C4-2B (cell line): ENCODE measurements around the gene SHCBP1.

ENCODE experiments used
- H3K27ac ChIP-seq: fragments of 450-650 bp; 2 replicates; pipeline ENCODE4 v1.5.1; 2017
- ZFX ChIP-seq: fragments of 450-650 bp; IDR thresholded peaks from 2 replicates; pipeline ENCODE4 v1.6.1; 2017
- TF ChIP-seq, protein P1 (sequence below): fragments of 450-650 bp; conservative IDR thresholded peaks from 2 replicates; pipeline ENCODE4 v1.5.1; 2017; ENCODE audit warnings: mild to moderate bottlenecking

Gene SHCBP1, protein sequence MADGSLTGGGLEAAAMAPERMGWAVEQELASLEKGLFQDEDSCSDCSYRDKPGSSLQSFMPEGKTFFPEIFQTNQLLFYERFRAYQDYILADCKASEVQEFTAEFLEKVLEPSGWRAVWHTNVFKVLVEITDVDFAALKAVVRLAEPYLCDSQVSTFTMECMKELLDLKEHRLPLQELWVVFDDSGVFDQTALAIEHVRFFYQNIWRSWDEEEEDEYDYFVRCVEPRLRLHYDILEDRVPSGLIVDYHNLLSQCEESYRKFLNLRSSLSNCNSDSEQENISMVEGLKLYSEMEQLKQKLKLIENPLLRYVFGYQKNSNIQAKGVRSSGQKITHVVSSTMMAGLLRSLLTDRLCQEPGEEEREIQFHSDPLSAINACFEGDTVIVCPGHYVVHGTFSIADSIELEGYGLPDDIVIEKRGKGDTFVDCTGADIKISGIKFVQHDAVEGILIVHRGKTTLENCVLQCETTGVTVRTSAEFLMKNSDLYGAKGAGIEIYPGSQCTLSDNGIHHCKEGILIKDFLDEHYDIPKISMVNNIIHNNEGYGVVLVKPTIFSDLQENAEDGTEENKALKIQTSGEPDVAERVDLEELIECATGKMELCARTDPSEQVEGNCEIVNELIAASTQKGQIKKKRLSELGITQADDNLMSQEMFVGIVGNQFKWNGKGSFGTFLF

DNA sequence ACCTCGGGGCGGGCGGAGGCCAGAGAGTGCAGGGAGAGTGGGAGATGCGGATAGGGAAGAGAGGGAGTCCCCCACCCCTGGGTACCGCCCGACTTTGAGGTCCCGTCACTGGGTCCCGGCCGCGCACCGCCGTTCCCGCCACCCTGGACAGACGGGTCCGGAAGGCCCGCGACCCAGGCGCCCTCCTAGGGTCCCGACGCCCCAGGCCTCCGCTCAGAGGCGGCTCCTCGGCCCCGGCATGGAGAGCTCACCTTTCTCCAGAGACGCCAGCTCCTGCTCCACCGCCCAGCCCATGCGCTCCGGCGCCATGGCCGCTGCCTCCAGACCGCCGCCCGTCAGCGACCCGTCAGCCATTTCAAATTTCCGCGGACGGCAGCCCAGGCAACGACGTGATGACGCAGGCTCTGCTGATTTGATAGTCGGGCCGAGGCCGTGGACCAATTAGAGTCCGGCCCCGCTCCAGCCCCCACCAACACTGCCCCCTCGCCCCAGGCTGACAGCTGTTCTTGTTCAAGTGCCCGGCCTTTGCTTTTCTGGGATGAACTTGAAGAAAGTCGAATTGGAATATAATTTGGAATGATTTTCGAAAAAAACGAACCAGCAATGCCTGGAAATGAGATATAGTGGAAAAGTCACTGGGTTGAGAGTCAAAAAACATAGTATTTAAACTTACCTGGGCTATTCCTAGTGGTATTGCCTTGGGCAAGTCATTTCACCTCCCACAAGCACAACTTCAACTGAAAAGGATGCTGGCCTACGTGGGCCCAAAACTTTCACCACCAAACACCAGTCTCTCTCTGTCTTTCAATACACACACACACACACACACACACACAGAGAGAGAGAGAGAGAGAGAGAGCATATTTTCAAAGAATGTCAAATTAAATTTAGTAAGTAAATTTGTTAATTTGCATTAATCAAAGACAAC lies at the start of gene SHCBP1:
TSS of gene SHCBP1 (minus strand) at position 374 of the 928 bp plus-strand sequence. CDS start at position 354, 20 bp downstream.
- peak within 1 kb of the TSS; percentile 88 for H3K27ac ChIP-seq
- peak; percentile 63; the same call in 1 of the 2 replicates for TF ChIP-seq ZFX
- TF ChIP-seq, protein P1, sequence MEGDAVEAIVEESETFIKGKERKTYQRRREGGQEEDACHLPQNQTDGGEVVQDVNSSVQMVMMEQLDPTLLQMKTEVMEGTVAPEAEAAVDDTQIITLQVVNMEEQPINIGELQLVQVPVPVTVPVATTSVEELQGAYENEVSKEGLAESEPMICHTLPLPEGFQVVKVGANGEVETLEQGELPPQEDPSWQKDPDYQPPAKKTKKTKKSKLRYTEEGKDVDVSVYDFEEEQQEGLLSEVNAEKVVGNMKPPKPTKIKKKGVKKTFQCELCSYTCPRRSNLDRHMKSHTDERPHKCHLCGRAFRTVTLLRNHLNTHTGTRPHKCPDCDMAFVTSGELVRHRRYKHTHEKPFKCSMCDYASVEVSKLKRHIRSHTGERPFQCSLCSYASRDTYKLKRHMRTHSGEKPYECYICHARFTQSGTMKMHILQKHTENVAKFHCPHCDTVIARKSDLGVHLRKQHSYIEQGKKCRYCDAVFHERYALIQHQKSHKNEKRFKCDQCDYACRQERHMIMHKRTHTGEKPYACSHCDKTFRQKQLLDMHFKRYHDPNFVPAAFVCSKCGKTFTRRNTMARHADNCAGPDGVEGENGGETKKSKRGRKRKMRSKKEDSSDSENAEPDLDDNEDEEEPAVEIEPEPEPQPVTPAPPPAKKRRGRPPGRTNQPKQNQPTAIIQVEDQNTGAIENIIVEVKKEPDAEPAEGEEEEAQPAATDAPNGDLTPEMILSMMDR: no peak

DNA sequence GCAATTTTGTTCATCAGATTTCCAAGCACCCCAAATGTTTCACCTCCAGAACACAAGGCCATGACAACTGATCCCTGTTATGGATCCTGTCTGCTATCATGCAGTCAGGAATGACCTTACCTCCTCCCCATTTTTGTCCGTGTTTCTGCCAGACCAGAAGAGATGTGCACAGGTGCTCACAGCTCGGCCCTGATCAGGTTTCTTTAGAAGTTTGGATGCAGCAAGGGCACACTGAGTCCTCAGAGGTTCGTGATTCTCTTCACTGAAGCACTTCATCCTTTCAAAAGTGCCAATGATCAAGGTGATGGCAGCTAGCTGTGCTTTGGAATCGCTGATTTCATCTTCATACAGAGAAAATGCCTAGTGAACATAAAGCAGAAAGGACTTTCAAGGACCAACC lies 40.9 kb upstream of the SHCBP1 start:
- H3K27ac ChIP-seq: no peak overlapping the region
- TF ChIP-seq, protein P1: no peak
- no peak for TF ChIP-seq ZFX

DNA sequence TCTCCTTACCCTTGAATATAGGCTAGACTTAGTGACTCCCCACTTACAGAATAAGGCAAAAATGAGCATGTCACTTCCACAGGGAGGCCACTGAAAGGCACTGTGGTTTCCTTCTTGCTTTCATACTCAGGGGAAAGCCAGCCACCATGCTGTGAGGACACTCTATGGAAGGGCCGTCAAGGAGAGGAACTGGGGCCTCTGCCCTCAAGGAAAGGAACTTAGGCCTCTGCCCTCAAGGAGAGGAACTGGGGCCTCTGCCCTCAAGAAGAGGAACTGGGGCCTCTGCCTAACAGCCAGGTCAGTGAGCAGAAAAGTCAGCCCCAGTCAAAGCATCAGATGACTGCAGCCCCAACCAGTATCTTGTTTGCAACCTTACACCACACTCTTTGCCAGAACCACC lies 37.7 kb upstream of the SHCBP1 start:
- H3K27ac ChIP-seq: no peak overlapping the region
- TF ChIP-seq, protein P1: no peak
- no peak for TF ChIP-seq ZFX

DNA sequence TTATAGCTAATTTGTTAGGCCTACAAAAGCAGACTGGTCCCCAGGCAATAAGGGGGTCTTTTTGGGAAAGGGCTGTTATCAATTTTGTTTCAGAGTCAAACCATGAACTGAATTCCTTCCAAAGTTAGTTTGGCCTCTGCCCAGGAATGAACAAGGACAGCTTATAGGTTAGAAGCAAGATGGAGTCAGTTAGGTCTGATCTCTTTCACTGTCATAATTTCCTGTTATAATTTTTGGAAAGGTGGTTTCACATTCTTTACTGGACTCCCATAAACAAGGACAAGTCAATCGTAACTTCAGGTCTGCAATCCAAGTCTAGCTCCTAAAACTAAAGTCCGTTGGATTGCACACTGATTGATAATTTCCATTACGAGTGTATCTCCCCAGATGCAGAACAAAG lies 30.1 kb upstream of the SHCBP1 start:
- no peak overlapping the region for H3K27ac ChIP-seq
- no peak for TF ChIP-seq ZFX
- TF ChIP-seq, protein P1: no peak

DNA sequence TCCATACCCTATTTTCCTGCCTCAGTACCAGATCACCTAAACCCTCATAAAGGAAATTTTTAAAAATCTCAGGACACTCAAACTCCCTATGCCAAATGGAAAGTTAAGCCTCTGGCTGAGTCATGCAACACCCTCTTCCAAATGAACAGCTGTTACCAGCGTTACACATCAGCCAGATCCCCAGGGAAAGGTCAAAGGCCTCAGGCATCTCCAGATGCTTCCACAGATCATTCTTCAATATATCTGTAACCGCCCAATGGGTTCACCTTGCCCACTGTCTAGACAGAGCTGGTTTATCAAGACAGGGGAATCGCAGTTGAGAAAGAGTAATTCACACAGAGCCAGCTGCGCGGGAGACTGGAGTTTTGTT lies 29.1 kb upstream of the SHCBP1 start:
- H3K27ac ChIP-seq: no peak overlapping the region
- TF ChIP-seq ZFX: no peak
- TF ChIP-seq, protein P1: no peak

DNA sequence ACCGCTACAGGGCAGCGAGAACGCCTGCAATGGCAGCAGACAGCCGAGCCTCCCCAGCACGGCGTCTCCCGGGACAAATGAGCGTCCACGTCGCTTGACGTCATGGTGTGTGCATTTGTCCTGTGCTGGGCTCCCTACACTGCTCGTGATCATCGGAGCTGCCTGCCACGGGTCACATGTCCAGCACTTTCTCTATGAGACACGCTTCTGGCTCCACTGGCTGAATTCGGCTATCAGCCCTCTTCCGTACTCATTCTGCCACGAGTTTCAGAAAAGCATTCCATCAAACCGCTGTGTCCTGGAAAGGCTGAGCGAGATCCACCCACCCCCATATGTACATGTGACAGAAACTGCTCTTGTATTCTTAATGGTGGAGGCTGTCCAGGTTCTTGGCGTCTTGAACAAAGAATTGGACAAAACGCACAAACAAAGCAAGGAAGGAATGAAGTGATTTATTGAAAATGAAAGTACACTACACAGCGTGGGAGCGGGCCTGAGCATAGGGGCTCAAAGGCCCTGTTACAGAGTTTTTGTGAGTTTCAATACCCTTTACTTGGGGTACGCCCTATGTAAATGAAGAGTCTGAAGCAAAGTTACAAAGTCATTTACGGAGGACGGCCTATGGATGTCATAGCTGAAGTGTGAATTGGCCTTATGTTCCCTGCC lies 28.5 kb upstream of the SHCBP1 start:
- TF ChIP-seq ZFX: no peak
- TF ChIP-seq, protein P1: no peak
- H3K27ac ChIP-seq: no peak overlapping the region
